IMR-90 (cell line): Measurements from ENCODE around the gene NHLH2.

Experiments used
- CEBPB ChIP-seq: IDR thresholded peaks from 2 replicates; pipeline ENCODE4 v1.6.1; 2012; ENCODE audit warnings: low read depth, low read length, improper control_type of control experiment
- CHD1 ChIP-seq: IDR thresholded peaks from 2 replicates; pipeline ENCODE4 v1.6.1; 2012; ENCODE audit warnings: low read depth, low read length, improper control_type of control experiment
- MXI1 ChIP-seq: IDR thresholded peaks from 2 replicates; pipeline ENCODE4 v1.6.1; 2012; ENCODE audit warnings: low read depth, mild to moderate bottlenecking, low read length, moderate library complexity, borderline replicate concordance
- NFE2L2 ChIP-seq: fragments of 150-350 bp; IDR thresholded peaks from 2 replicates; pipeline ENCODE4 v1.6.1; 2016; ENCODE audit warnings: low read depth, mild to moderate bottlenecking, low read length
- POLR2A ChIP-seq: IDR thresholded peaks from 2 replicates; pipeline ENCODE4 v1.6.1; 2012; ENCODE audit warnings: mild to moderate bottlenecking, low read depth, low read length
- RAD21 ChIP-seq: IDR thresholded peaks from 2 replicates; pipeline ENCODE4 v1.6.1; 2012; ENCODE audit warnings: low read length, improper control_type of control experiment
- RCOR1 ChIP-seq: IDR thresholded peaks from 2 replicates; pipeline ENCODE4 v1.6.1; 2012; ENCODE audit warnings: mild to moderate bottlenecking, low read length, improper control_type of control experiment; ENCODE audit not compliant: insufficient replicate concordance
- SMC3 ChIP-seq: fragments of 150-350 bp; IDR thresholded peaks from 2 replicates; pipeline ENCODE4 v1.6.1; 2016; ENCODE audit warnings: low read depth, mild to moderate bottlenecking, antibody characterized with exemption, low read length, moderate library complexity
- TF ChIP-seq, protein P1 (sequence below): conservative IDR thresholded peaks from 2 replicates; pipeline ENCODE4 v1.5.1; 2012; ENCODE audit warnings: mild to moderate bottlenecking, low read depth, low read length, improper control_type of control experiment

GRCh38 chr1:115838431-115839028 lies 2.4 kb downstream of the NHLH2 start:
- TF ChIP-seq POLR2A (no peak), NFE2L2 (no peak), RAD21 (no peak), SMC3 (no peak), MXI1 (no peak), CEBPB (no peak), CHD1 (no peak), RCOR1 (no peak)
- TF ChIP-seq, protein P1, sequence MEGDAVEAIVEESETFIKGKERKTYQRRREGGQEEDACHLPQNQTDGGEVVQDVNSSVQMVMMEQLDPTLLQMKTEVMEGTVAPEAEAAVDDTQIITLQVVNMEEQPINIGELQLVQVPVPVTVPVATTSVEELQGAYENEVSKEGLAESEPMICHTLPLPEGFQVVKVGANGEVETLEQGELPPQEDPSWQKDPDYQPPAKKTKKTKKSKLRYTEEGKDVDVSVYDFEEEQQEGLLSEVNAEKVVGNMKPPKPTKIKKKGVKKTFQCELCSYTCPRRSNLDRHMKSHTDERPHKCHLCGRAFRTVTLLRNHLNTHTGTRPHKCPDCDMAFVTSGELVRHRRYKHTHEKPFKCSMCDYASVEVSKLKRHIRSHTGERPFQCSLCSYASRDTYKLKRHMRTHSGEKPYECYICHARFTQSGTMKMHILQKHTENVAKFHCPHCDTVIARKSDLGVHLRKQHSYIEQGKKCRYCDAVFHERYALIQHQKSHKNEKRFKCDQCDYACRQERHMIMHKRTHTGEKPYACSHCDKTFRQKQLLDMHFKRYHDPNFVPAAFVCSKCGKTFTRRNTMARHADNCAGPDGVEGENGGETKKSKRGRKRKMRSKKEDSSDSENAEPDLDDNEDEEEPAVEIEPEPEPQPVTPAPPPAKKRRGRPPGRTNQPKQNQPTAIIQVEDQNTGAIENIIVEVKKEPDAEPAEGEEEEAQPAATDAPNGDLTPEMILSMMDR: no peak
